ENCODE measurements around the gene ZBTB11. TPM values are rescaled to one million over a fixed set of nuclear protein-coding genes. Genes with fewer than 3 reads are reported as not detected.

The ZBTB11 gene
- total and polyA plus RNA-seq, 2 donors (not counting 3 experiments of a cell fraction or from before 2014, with no cell fraction given), result 4.2 to 15.8 TPM

DNA sequence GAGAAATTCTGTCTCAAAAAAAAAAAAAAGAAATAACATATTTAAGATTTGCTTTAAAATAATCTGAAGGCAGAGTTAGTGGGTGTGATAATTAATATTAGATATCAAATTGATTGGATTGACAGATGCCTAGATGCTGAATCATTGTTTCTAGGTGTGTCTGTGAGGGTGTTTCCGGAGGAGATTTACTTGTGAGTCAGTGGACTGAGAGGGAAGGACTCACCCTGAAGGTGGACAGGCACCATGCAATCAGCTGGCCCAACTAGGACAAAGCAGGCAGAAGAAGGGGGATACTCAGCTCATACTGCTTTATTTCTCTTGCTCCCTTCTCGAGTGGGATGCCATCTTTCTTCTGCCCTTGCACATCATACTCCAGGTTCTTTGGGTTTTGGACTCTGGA, 26.2 kb upstream of the ZBTB11 start:
- no peak for FAIRE-seq
- no peak overlapping the region for H3K4me3 ChIP-seq (replicated peaks in 1 of 3; ENCODE audit: insufficient read depth in 1 of 3, low read depth in 1 of 3, low read length in 3 of 3)
- H3K36me3 ChIP-seq (ENCODE audit: control insufficient read depth in 2 of 2, extremely low read depth in 1 of 2, insufficient read depth in 2 of 2, low read length in 2 of 2), result no peaks in the 10 kb centered on the region
- dilution Hi-C loops (cut with MboI; ENCODE audit: extremely low pct_ligation_motif_present, low sequenced_read_pairs), result no loop called here
- H3K4me1 ChIP-seq (ENCODE audit: control insufficient read depth, extremely low read depth, insufficient read depth, low read length), result no peaks in the 10 kb centered on the region
- no peak overlapping the region for H3K27ac ChIP-seq (ENCODE audit: insufficient read depth, low read depth, low read length)
- no peak overlapping the region for H2AFZ ChIP-seq (ENCODE audit: low read depth, low read length)
- ChIA-PET POLR2A (no interaction called here), CTCF (no interaction called here)
- no peaks in the 10 kb centered on the region for H3K79me2 ChIP-seq (ENCODE audit: control insufficient read depth, insufficient read depth, low read length)
- no peak overlapping the region for H3K4me2 ChIP-seq (ENCODE audit: insufficient read depth, low read length)
- no peak for TF ChIP-seq FOS (IDR thresholded peaks at IDR 0.05; ENCODE audit: borderline replicate concordance, insufficient read depth, low read length)
- TF ChIP-seq, protein P1, sequence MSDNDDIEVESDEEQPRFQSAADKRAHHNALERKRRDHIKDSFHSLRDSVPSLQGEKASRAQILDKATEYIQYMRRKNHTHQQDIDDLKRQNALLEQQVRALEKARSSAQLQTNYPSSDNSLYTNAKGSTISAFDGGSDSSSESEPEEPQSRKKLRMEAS (IDR thresholded peaks at IDR 0.05; ENCODE audit: insufficient read depth, insufficient read length), result no peak
- no peak for TF ChIP-seq POLR2AphosphoS5 (IDR thresholded peaks at IDR 0.05; ENCODE audit: insufficient read depth, low read depth, low read length)
- TF ChIP-seq GATA2 (IDR thresholded peaks at IDR 0.05; ENCODE audit: insufficient read depth, insufficient read length, low read depth, low read length), result no peak
- TF ChIP-seq, protein P2, sequence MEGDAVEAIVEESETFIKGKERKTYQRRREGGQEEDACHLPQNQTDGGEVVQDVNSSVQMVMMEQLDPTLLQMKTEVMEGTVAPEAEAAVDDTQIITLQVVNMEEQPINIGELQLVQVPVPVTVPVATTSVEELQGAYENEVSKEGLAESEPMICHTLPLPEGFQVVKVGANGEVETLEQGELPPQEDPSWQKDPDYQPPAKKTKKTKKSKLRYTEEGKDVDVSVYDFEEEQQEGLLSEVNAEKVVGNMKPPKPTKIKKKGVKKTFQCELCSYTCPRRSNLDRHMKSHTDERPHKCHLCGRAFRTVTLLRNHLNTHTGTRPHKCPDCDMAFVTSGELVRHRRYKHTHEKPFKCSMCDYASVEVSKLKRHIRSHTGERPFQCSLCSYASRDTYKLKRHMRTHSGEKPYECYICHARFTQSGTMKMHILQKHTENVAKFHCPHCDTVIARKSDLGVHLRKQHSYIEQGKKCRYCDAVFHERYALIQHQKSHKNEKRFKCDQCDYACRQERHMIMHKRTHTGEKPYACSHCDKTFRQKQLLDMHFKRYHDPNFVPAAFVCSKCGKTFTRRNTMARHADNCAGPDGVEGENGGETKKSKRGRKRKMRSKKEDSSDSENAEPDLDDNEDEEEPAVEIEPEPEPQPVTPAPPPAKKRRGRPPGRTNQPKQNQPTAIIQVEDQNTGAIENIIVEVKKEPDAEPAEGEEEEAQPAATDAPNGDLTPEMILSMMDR (IDR thresholded peaks at IDR 0.05; ENCODE audit: extremely low read depth in 1 of 2, insufficient read depth in 1 of 2, low read depth in 1 of 2, low read length in 2 of 2), result no peak
- no peak for TF ChIP-seq JUN (IDR thresholded peaks at IDR 0.05; ENCODE audit: borderline replicate concordance, insufficient read depth, insufficient read length, low read depth)
- peaks cover 3 to 5% of the 10 kb centered on the region in 2 experiments for H3K27me3 ChIP-seq (ENCODE audit: control insufficient read depth in 2 of 2, insufficient read depth in 2 of 2, low read length in 2 of 2)
- no peak overlapping the region for H3K9ac ChIP-seq (replicated peaks; ENCODE audit: extremely low read depth, insufficient read depth, low read length)
- intact Hi-C loops (cut with micrococcal nuclease), result no loop called here
- no TSS peak for BruUV-seq (replicated peaks)
- no peaks in the 10 kb centered on the region for H3K9me3 ChIP-seq (replicated peaks; ENCODE audit: control insufficient read depth, insufficient read depth, low read length)
- H3K9me1 ChIP-seq (replicated peaks; ENCODE audit: control insufficient read depth, extremely low read depth, insufficient read depth, low read length), result no peaks in the 10 kb centered on the region
- no peak for DNase-seq (ENCODE audit: low read depth, low spot score)
- H4K20me1 ChIP-seq (replicated peaks; ENCODE audit: control insufficient read depth, extremely low read depth, insufficient read depth, low read length), result no peaks in the 10 kb centered on the region

Measured in endothelial cell of umbilical vein (primary cell).